ENCODE data around the gene LPCAT1.

DNA sequence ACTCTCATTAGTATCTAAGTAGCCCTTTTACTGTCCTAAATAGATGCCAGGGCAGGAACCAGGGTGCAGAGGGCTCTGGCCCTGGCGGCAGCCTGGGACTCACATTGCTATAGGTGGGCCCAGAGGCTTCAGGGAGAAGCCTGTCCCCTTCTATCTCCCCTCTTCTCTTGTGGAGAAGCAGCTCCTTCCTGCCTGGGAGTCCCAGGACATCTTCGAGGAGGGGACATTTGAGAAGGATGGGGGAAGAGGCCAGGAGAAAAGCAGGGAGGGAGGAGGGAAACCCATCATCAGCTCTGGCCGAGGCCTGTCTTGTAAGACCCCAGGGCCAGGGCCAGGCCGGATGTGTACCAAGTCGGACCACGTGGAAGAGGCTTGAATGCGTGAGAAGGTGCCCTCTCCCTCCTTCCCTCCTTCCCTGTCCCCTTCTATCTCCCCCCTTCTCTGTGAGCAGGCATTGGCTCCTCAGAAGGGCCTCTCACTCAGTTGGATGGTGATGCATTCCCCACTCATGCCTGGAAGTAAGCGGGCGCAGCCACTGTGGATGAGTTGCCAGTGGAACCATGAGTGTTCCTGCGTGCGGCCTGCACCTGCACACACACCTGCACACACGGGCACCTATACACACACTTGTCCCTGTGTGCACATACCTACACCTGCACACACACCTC is 20.7 kb upstream of the LPCAT1 start:
- TF ChIP-seq, protein P1, sequence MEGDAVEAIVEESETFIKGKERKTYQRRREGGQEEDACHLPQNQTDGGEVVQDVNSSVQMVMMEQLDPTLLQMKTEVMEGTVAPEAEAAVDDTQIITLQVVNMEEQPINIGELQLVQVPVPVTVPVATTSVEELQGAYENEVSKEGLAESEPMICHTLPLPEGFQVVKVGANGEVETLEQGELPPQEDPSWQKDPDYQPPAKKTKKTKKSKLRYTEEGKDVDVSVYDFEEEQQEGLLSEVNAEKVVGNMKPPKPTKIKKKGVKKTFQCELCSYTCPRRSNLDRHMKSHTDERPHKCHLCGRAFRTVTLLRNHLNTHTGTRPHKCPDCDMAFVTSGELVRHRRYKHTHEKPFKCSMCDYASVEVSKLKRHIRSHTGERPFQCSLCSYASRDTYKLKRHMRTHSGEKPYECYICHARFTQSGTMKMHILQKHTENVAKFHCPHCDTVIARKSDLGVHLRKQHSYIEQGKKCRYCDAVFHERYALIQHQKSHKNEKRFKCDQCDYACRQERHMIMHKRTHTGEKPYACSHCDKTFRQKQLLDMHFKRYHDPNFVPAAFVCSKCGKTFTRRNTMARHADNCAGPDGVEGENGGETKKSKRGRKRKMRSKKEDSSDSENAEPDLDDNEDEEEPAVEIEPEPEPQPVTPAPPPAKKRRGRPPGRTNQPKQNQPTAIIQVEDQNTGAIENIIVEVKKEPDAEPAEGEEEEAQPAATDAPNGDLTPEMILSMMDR (IDR thresholded peaks at IDR 0.05), result no peak
- TF ChIP-seq POLR2A (IDR thresholded peaks at IDR 0.05), result no peak

All from testis (tissue), 2 donors.